HG03460 (cell line): ENCODE measurements around the gene GFAP.

ENCODE experiments used
- ATAC-seq: cut with Tn5 transposase; IDR thresholded peaks from one replicate; pipeline ENCODE4 v1.9.1; 2021; ENCODE audit not compliant: unreplicated experiment

GFAP gene

GRCh38 chr17:44903012-44903685 is 12.2 kb downstream of the GFAP start:
- ATAC-seq: no peak

GRCh38 chr17:44902135-44902760 is 13.1 kb downstream of the GFAP start:
- no peak for ATAC-seq

GRCh38 chr17:44901411-44901921 is 13.8 kb downstream of the GFAP start:
- no peak for ATAC-seq

GRCh38 chr17:44900894-44901293 is 14.4 kb downstream of the GFAP start:
- ATAC-seq: no peak

GRCh38 chr17:44899074-44899782 is 16.1 kb downstream of the GFAP start, which contains the start of gene EFTUD2:
Gene EFTUD2, minus strand, starts transcription at chr17:44899445. Its CDS starts 4,924 bp downstream, at chr17:44894521.
- peak; percentile 62 for ATAC-seq

GRCh38 chr17:44898768-44899073 is 16.6 kb downstream of the GFAP start:
- no peak for ATAC-seq

- no peak for ATAC-seq
Observed at GRCh38 chr17:44894642-44895041, 20.7 kb downstream of the GFAP start.

- ATAC-seq: no peak
Observed at GRCh38 chr17:44892250-44892649, 23.1 kb downstream of the GFAP start.

GRCh38 chr17:44889003-44889402 is 26.3 kb downstream of the GFAP start:
- ATAC-seq: no peak

GRCh38 chr17:44887971-44888954 is 27.0 kb downstream of the GFAP start:
- ATAC-seq: no peak

- ATAC-seq: no peak
Observed at GRCh38 chr17:44887016-44887415, 28.3 kb downstream of the GFAP start.

- ATAC-seq: no peak
Observed at GRCh38 chr17:44884941-44885340, 30.4 kb downstream of the GFAP start.

GRCh38 chr17:44881145-44881544 is 34.2 kb downstream of the GFAP start:
- ATAC-seq: no peak

GRCh38 chr17:44880062-44880461 is 35.2 kb downstream of the GFAP start:
- ATAC-seq: no peak

GRCh38 chr17:44879376-44879775 is 35.9 kb downstream of the GFAP start:
- ATAC-seq: no peak

- ATAC-seq: no peak
Observed at GRCh38 chr17:44878627-44879221, 36.6 kb downstream of the GFAP start.

GRCh38 chr17:44877121-44877520 is 38.2 kb downstream of the GFAP start:
- no peak for ATAC-seq

- ATAC-seq: no peak
Observed at GRCh38 chr17:44875761-44876160, 39.5 kb downstream of the GFAP start.

- no peak for ATAC-seq
Observed at GRCh38 chr17:44872131-44872768, 43.0 kb downstream of the GFAP start.

GRCh38 chr17:44871556-44871955 is 43.7 kb downstream of the GFAP start:
- no peak for ATAC-seq
